MCF 10A (cell line): Measurements from ENCODE around the gene GCNT1. TPM values are rescaled to one million over a fixed set of nuclear protein-coding genes. Genes with fewer than 3 reads are reported as not detected.

ENCODE experiments used
- BruUV-seq: library from RNA; stranded (reverse); fragments of 400-500 nt; replicated peaks from 2 replicates; lab custom pipeline; 2021; lab: Mats Ljungman, UMichigan
- CTCF ChIA-PET: fragments of 300-600 bp; sonication (Branson Sonifier 250); formaldehyde crosslinking; extraction: SDS; loops from one replicate; lab custom pipeline; 2021; ENCODE audit warnings: antibody characterized with exemption, inconsistent platforms; lab: Yijun Ruan, JAX
- POLR2A ChIA-PET: fragments of 300-600, 350-650 bp; sonication (Branson Sonifier 250); formaldehyde crosslinking; extraction: SDS; loops from one replicate; lab custom pipeline; 2020; ENCODE audit warnings: antibody characterized with exemption, inconsistent platforms; lab: Yijun Ruan, JAX
- DNase-seq: peaks from one replicate; pipeline ENCODE4 v3.0.0-alpha.2; 2018; ENCODE audit not compliant: unreplicated experiment
- H3K27ac Mint-ChIP-seq: one replicate; pipeline ENCODE4 v1.8.0; 2022; ENCODE audit warnings: mild to moderate bottlenecking, low read depth, mixed read lengths; ENCODE audit not compliant: unreplicated experiment
- H3K27me3 Mint-ChIP-seq: one replicate; pipeline ENCODE4 v1.8.0; 2022; ENCODE audit warnings: mixed read lengths; ENCODE audit not compliant: insufficient read depth, unreplicated experiment
- H3K36me3 Mint-ChIP-seq: one replicate; pipeline ENCODE4 v1.8.0; 2022; ENCODE audit warnings: mild to moderate bottlenecking, moderate library complexity, mixed read lengths; ENCODE audit not compliant: insufficient read depth, unreplicated experiment
- H3K4me1 Mint-ChIP-seq: one replicate; pipeline ENCODE4 v1.8.0; 2022; ENCODE audit warnings: mixed read lengths; ENCODE audit not compliant: insufficient read depth, unreplicated experiment
- H3K4me3 Mint-ChIP-seq: one replicate; pipeline ENCODE4 v1.8.0; 2022; ENCODE audit warnings: mild to moderate bottlenecking, moderate library complexity, mixed read lengths; ENCODE audit not compliant: unreplicated experiment
- H3K9me3 Mint-ChIP-seq: one replicate; pipeline ENCODE4 v1.8.0; 2022; ENCODE audit warnings: mixed read lengths; ENCODE audit not compliant: unreplicated experiment
- CTCF ChIP-seq: fragments of 200-600 bp; IDR thresholded peaks from one replicate; pipeline ENCODE4 v1.8.0; 2022; ENCODE audit warnings: antibody characterized with exemption, mild to moderate bottlenecking; ENCODE audit not compliant: unreplicated experiment
- intact Hi-C: fragments of 100-400 bp; cut with micrococcal nuclease; formaldehyde crosslinking; loops from 2 replicates; pipeline ENCODE4 v1.14.1; 2022
- total RNA-seq: library from RNA; stranded (reverse); gene quantifications from 2 replicates; pipeline ENCODE4 v1.2.3, GENCODE V29; 2022

The GCNT1 gene
- total RNA-seq, 1 experiment from 2014 or later = 11.5 TPM

GRCh38 chr9:76552181-76552580, 93.2 kb downstream of the GCNT1 start:
- ChIA-PET POLR2A (no interaction called here), CTCF (no interaction called here)
- no peaks in the 10 kb centered on the region for H3K27me3 Mint-ChIP-seq
- no peak overlapping the region for H3K27ac Mint-ChIP-seq
- no TSS peak for BruUV-seq
- no peaks in the 10 kb centered on the region for H3K36me3 Mint-ChIP-seq
- intact Hi-C loops = no loop called here
- H3K9me3 Mint-ChIP-seq = no peaks in the 10 kb centered on the region
- H3K4me3 Mint-ChIP-seq = no peak overlapping the region
- no peak for TF ChIP-seq CTCF
- no peak for DNase-seq
- no peaks in the 10 kb centered on the region for H3K4me1 Mint-ChIP-seq

- POLR2A ChIA-PET = no interaction called here
- TF ChIP-seq CTCF = no peak
- Mint-ChIP-seq H3K27ac (no peak overlapping the region), H3K27me3 (no peaks in the 10 kb centered on the region), H3K4me3 (no peak overlapping the region), H3K9me3 (no peaks in the 10 kb centered on the region), H3K4me1 (peaks cover 6% of the 10 kb centered on the region), H3K36me3 (no peaks in the 10 kb centered on the region)
- intact Hi-C loops = no loop called here
- BruUV-seq = no TSS peak
- CTCF ChIA-PET = no interaction called here
- no peak for DNase-seq
These were observed 93.9 kb downstream of the GCNT1 start for GRCh38 chr9:76552751-76553455.

DNA sequence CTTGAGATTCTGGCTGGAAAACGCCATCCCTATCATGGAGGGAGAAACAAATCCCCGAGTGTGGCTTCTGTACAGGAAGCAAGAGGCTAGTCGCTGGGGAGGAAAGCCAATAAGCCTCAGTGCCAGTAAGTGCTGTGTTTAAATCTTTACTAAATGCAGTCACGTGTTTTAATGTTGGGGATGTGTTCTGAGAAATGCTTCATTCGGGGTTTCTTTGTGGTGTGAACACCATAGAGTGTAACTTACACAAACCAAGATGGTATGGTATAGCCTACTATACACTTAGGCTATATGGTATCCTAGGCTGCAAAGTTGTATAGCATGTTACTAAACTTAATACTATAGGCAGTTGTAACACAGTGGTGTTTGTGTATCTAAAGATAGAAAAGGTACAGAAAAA, 94.7 kb downstream of the GCNT1 start:
- no peak for DNase-seq
- CTCF ChIA-PET = no interaction called here
- no TSS peak for BruUV-seq

More for the DNA sequence above, 94.7 kb downstream of the GCNT1 start:
- Mint-ChIP-seq H3K27ac (no peak overlapping the region), H3K4me3 (no peak overlapping the region), H3K27me3 (no peaks in the 10 kb centered on the region), H3K36me3 (no peaks in the 10 kb centered on the region), H3K4me1 (peaks cover 12% of the 10 kb centered on the region), H3K9me3 (no peaks in the 10 kb centered on the region)
- intact Hi-C loops = no loop called here
- no peak for TF ChIP-seq CTCF
- POLR2A ChIA-PET = interaction anchor here (0.6 kb wide), 1 partner anchor 101 kb away, joined by 3 read pairs; no protein-coding TSS in a partner anchor

Other genes starting within 250 kb of the GCNT1 start
- 22.6 and 27.0 TPM in 2 replicates for gene RFK, start 64.8 kb upstream of the GCNT1 start, total RNA-seq